Gastroesophageal sphincter (tissue), 3 donors: ENCODE data around the gene MAML3.

Experiments used
- CTCF ChIP-seq, 4 experiments: fragments of 200-600 bp in 2 of 4; fragments of 450-650 bp in 2 of 4; sonication (generic) in 1 of 4; IDR thresholded peaks; one replicate each; pipeline ENCODE4 v1.5.1; 2017 to 2019; ENCODE audit warnings: antibody characterized with exemption in 4 of 4, mild to moderate bottlenecking in 2 of 4, moderate library complexity in 2 of 4
- EP300 ChIP-seq: sonication (generic); formaldehyde crosslinking; IDR thresholded peaks from one replicate; pipeline ENCODE4 v1.6.1; 2017; ENCODE audit warnings: antibody characterized with exemption, mild to moderate bottlenecking

- TF ChIP-seq CTCF (IDR thresholded peaks at IDR 0.05) (no peak), EP300 (no peak)
Observed at GRCh38 chr4:139786494-139787354, 367.3 kb downstream of the MAML3 start.
